Measurements from ENCODE around the gene FKBP1C. TPM values are rescaled to one million over a fixed set of nuclear protein-coding genes. Genes with fewer than 3 reads are reported as not detected.

The FKBP1C gene
- total RNA-seq, 2 donors from 2014 or later: 0.32 TPM; not detected in 1

Small RNAs within 50 kb of the gene (small RNA-seq; reads per million reads assigned to genes)
- gene SPTLC1P3: 0 reads per million in 2 donors

Other genes starting within 250 kb of the FKBP1C start
- gene LGSN, start 108.5 kb downstream of the FKBP1C start, total RNA-seq: not detected